HepG2 (cell line): ENCODE data around the gene RAPGEF5. TPM values are rescaled to one million over a fixed set of nuclear protein-coding genes. Genes with fewer than 3 reads are reported as not detected.

Experiments
- ERF ChIP-seq: IDR thresholded peaks from 2 replicates; pipeline ENCODE4 v1.6.1; 2018; ENCODE audit warnings: missing biosample characterization, missing genetic modification reagents
- HDAC1 ChIP-seq: sonication (generic); formaldehyde crosslinking; IDR thresholded peaks from 2 replicates; pipeline ENCODE4 v1.5.1; 2020; ENCODE audit warnings: mild to moderate bottlenecking, missing genetic modification reagents
- HDAC2 ChIP-seq: sonication (generic); formaldehyde crosslinking; IDR thresholded peaks from 2 replicates; pipeline ENCODE4 v1.4.0; 2020; ENCODE audit warnings: missing genetic modification reagents
- KAT7 ChIP-seq: IDR thresholded peaks from 2 replicates; pipeline ENCODE4 v1.6.1; 2018; ENCODE audit warnings: borderline replicate concordance, missing compliant biosample characterization
- KDM5B ChIP-seq: sonication (generic); formaldehyde crosslinking; IDR thresholded peaks from 2 replicates; pipeline ENCODE4 v1.4.0; 2020; ENCODE audit warnings: missing genetic modification reagents, mild to moderate bottlenecking, borderline replicate concordance
- MED8 ChIP-seq: sonication (generic); formaldehyde crosslinking; IDR thresholded peaks from 2 replicates; pipeline ENCODE4 v1.8.1; 2023; ENCODE audit warnings: mild to moderate bottlenecking, missing genetic modification reagents; ENCODE audit not compliant: insufficient replicate concordance
- POLR2A ChIP-seq, 2 experiments: IDR thresholded peaks; 2 replicates each; pipeline ENCODE4 v1.6.1; 2011; ENCODE audit warnings: low read depth in 2 of 2, low read length in 2 of 2, mild to moderate bottlenecking in 1 of 2, moderate library complexity in 1 of 2; ENCODE audit not compliant: insufficient read depth in 1 of 2
- RFXANK ChIP-seq: IDR thresholded peaks from 2 replicates; pipeline ENCODE4 v1.6.1; 2016
- SMAD1 ChIP-seq: sonication (generic); formaldehyde crosslinking; IDR thresholded peaks from 2 replicates; pipeline ENCODE4 v1.4.0; 2020; ENCODE audit warnings: missing genetic modification reagents, low read depth, mild to moderate bottlenecking, borderline replicate concordance
- SNRNP70 ChIP-seq: fragments of 200-400 bp; formaldehyde crosslinking; IDR thresholded peaks from 2 replicates; pipeline ENCODE4 v1.6.1; 2017; ENCODE audit warnings: mild to moderate bottlenecking, low read depth, low read length, moderate library complexity
- ZBTB38 ChIP-seq: sonication (generic); formaldehyde crosslinking; IDR thresholded peaks from 2 replicates; pipeline ENCODE4 v1.5.1; 2020; ENCODE audit warnings: mild to moderate bottlenecking, missing genetic modification reagents
- ZEB1 ChIP-seq: IDR thresholded peaks from 2 replicates; pipeline ENCODE4 v1.6.1; 2012; ENCODE audit warnings: mild to moderate bottlenecking, low read depth, inconsistent platforms; ENCODE audit not compliant: insufficient replicate concordance
- ZNF430 ChIP-seq: sonication (generic); formaldehyde crosslinking; IDR thresholded peaks from 2 replicates; pipeline ENCODE4 v1.9.0; 2021; ENCODE audit warnings: mild to moderate bottlenecking, missing genetic modification reagents
- ZNF441 ChIP-seq: sonication (generic); formaldehyde crosslinking; IDR thresholded peaks from 2 replicates; pipeline ENCODE4 v1.7.0; 2021; ENCODE audit warnings: missing genetic modification reagents, borderline replicate concordance
- ZNF546 ChIP-seq: sonication (generic); formaldehyde crosslinking; conservative IDR thresholded peaks from 2 replicates; pipeline ENCODE4 v1.8.1; 2023; ENCODE audit warnings: mild to moderate bottlenecking, missing genetic modification reagents
- ZNF558 ChIP-seq: sonication (generic); formaldehyde crosslinking; IDR thresholded peaks from 2 replicates; pipeline ENCODE4 v1.9.0; 2022; ENCODE audit warnings: mild to moderate bottlenecking, missing genetic modification reagents, borderline replicate concordance
- ZNF777 ChIP-seq: sonication (generic); formaldehyde crosslinking; IDR thresholded peaks from 2 replicates; pipeline ENCODE4 v1.4.0; 2020; ENCODE audit warnings: missing genetic modification reagents
- polyA plus RNA-seq, 8 experiments: library from polyadenylated mRNA; depleted of rRNA in 3 of 8; stranded (reverse) in 7 of 8; unstranded in 1 of 8; fragments of >200 nt; fragmentation: Illumina TruSeq in 4 of 8; extraction: Trizol in 4 of 8; gene quantifications; 2 replicates each; pipeline versions ENCODE4 v1.2.1 to v1.2.3, GENCODE V29; 2011 to 2016; ENCODE audit warnings: low read depth in 4 of 8, missing spikeins in 1 of 8, mixed read lengths in 1 of 8; ENCODE audit not compliant: insufficient read depth in 1 of 8
- total RNA-seq, 5 experiments: library from RNA; depleted of rRNA; stranded (reverse); fragments of >200 nt; fragmentation: Illumina TruSeq; extraction: Trizol; gene quantifications; 2 replicates each; pipeline ENCODE4 v1.2.3, GENCODE V29; 2016; ENCODE audit warnings: low read depth in 1 of 5
- TF ChIP-seq, protein P1 (sequence below): sonication (generic); formaldehyde crosslinking; IDR thresholded peaks from 2 replicates; pipeline ENCODE4 v1.8.1; 2022; ENCODE audit warnings: low read depth, mild to moderate bottlenecking, missing genetic modification reagents
- TF ChIP-seq, protein P2 (sequence below): sonication (generic); formaldehyde crosslinking; IDR thresholded peaks from 2 replicates; pipeline ENCODE4 v1.8.0; 2022; ENCODE audit warnings: missing genetic modification reagents, mild to moderate bottlenecking, borderline replicate concordance
- TF ChIP-seq, protein P3 (sequence below): sonication (generic); formaldehyde crosslinking; IDR thresholded peaks from 2 replicates; pipeline ENCODE4 v1.4.0; 2020; ENCODE audit warnings: missing genetic modification reagents
- TF ChIP-seq, protein P4 (sequence below): sonication (generic); formaldehyde crosslinking; IDR thresholded peaks from 2 replicates; pipeline ENCODE4 v1.4.0; 2020; ENCODE audit warnings: missing genetic modification reagents, mild to moderate bottlenecking, borderline replicate concordance

Gene RAPGEF5
- total and polyA plus RNA-seq, 2 of the 13 experiments (the other 11 are each of a cell fraction or from before 2014, with no cell fraction given): 17.1 to 23.4 TPM

DNA sequence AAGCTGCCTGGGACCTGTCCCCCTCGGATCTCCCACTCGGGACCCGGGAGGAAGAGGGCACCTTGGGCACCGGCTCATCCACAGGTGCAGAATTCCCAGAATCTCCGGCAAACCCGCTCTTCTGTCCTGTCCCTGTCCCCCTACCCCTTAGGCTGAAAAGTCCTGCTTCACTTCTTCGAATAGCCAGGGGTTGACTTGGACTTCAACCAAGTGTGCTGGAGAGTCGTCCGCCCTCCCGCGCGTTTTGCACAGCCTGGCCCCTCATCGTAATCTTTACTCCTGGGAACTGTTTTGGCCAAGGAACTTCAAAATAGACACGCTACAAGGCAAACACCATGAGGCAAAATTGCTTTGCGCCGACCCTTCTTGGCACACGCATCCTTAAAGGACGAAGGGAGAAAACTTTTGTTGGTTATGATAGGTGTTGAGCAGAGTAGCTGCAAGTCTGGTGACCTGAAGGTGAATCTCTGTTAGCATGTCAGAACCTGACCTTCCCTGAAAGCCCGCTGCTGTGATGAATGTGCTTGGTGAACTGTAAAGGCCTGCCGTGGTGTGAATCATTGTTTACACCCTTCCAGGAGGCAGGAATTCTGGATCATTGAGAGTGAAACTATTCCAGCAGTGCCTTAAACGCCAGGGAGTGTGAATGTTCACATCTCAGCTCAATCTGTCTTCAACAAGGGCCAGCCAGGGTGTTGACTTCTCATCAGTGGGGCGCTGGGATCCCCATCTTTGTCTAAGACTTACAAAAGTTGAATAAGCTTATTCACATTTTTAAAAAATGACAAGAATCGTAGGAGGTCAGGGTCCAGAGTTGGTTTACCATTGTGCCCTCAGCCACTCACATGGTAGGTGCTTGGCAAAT lies 589 bp upstream of the RAPGEF5 start (continued):
- TF ChIP-seq, protein P1, sequence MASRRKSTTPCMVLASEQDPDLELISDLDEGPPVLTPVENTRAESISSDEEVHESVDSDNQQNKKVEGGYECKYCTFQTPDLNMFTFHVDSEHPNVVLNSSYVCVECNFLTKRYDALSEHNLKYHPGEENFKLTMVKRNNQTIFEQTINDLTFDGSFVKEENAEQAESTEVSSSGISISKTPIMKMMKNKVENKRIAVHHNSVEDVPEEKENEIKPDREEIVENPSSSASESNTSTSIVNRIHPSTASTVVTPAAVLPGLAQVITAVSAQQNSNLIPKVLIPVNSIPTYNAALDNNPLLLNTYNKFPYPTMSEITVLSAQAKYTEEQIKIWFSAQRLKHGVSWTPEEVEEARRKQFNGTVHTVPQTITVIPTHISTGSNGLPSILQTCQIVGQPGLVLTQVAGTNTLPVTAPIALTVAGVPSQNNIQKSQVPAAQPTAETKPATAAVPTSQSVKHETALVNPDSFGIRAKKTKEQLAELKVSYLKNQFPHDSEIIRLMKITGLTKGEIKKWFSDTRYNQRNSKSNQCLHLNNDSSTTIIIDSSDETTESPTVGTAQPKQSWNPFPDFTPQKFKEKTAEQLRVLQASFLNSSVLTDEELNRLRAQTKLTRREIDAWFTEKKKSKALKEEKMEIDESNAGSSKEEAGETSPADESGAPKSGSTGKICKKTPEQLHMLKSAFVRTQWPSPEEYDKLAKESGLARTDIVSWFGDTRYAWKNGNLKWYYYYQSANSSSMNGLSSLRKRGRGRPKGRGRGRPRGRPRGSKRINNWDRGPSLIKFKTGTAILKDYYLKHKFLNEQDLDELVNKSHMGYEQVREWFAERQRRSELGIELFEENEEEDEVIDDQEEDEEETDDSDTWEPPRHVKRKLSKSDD: peak; percentile 30; the same call in 1 of the 2 replicates
- peak; percentile 42; the same call in 1 of the 2 replicates for TF ChIP-seq KAT7
- TF ChIP-seq POLR2A (IDR thresholded peaks at IDR 0.05; ENCODE audit: insufficient read depth in 1 of 2, low read depth in 2 of 2, low read length in 2 of 2): no peak; a peak in 1 of 4 replicates
- TF ChIP-seq SMAD1 (CRISPR knock-in tag): 0 out of 2 replicates have a peak, but pooled peaks have one; percentile 3
- peak; percentile 67; the same call in 1 of the 2 replicates for TF ChIP-seq KDM5B
- TF ChIP-seq ERF (CRISPR knock-in tag): peak; percentile 59; the same call in 1 of the 2 replicates
- TF ChIP-seq RFXANK (CRISPR knock-in tag): peak; percentile 37; the same call in 1 of the 2 replicates
- TF ChIP-seq, protein P2, sequence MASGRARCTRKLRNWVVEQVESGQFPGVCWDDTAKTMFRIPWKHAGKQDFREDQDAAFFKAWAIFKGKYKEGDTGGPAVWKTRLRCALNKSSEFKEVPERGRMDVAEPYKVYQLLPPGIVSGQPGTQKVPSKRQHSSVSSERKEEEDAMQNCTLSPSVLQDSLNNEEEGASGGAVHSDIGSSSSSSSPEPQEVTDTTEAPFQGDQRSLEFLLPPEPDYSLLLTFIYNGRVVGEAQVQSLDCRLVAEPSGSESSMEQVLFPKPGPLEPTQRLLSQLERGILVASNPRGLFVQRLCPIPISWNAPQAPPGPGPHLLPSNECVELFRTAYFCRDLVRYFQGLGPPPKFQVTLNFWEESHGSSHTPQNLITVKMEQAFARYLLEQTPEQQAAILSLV: peak; percentile 24; the same call in 1 of the 2 replicates
- TF ChIP-seq ZBTB38 (CRISPR knock-in tag): peak; percentile 40; the same call in 1 of the 2 replicates
- TF ChIP-seq, protein P3, sequence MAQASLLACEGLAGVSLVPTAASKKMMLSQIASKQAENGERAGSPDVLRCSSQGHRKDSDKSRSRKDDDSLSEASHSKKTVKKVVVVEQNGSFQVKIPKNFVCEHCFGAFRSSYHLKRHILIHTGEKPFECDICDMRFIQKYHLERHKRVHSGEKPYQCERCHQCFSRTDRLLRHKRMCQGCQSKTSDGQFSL (CRISPR knock-in tag): no peak
- TF ChIP-seq HDAC1 (CRISPR knock-in tag): peak; percentile 66; the same call in 1 of the 2 replicates
- TF ChIP-seq ZNF546 (CRISPR knock-in tag): 0 out of 2 replicates have a peak, but pooled peaks have one; percentile 37
- peak; percentile 52 for TF ChIP-seq MED8 (CRISPR knock-in tag)
- TF ChIP-seq HDAC2 (CRISPR knock-in tag): peak; percentile 41; the same call in 1 of the 2 replicates
- no peak; the same call in 1 of the 2 replicates for TF ChIP-seq ZNF777 (CRISPR knock-in tag)
- TF ChIP-seq ZNF558: 0 out of 2 replicates have a peak, but pooled peaks have one; percentile 64
- TF ChIP-seq ZNF430 (CRISPR knock-in tag): peak; percentile 40; the same call in 1 of the 2 replicates
- peak; percentile 16 for TF ChIP-seq ZEB1
- TF ChIP-seq, protein P4, sequence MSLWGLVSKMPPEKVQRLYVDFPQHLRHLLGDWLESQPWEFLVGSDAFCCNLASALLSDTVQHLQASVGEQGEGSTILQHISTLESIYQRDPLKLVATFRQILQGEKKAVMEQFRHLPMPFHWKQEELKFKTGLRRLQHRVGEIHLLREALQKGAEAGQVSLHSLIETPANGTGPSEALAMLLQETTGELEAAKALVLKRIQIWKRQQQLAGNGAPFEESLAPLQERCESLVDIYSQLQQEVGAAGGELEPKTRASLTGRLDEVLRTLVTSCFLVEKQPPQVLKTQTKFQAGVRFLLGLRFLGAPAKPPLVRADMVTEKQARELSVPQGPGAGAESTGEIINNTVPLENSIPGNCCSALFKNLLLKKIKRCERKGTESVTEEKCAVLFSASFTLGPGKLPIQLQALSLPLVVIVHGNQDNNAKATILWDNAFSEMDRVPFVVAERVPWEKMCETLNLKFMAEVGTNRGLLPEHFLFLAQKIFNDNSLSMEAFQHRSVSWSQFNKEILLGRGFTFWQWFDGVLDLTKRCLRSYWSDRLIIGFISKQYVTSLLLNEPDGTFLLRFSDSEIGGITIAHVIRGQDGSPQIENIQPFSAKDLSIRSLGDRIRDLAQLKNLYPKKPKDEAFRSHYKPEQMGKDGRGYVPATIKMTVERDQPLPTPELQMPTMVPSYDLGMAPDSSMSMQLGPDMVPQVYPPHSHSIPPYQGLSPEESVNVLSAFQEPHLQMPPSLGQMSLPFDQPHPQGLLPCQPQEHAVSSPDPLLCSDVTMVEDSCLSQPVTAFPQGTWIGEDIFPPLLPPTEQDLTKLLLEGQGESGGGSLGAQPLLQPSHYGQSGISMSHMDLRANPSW (CRISPR knock-in tag): peak; percentile 33; the same call in 1 of the 2 replicates
- TF ChIP-seq SNRNP70: no peak
- 0 out of 2 replicates have a peak, but pooled peaks have one; percentile 17 for TF ChIP-seq ZNF441 (CRISPR knock-in tag)
